HG03575 (cell line): ENCODE results near the gene ART5.

Source experiments
- ATAC-seq: cut with Tn5 transposase; IDR thresholded peaks from one replicate; pipeline ENCODE4 v1.9.1; 2021; ENCODE audit not compliant: unreplicated experiment, insufficient number of reproducible peaks, low FRiP score; ENCODE audit errors: extremely low read depth

ART5 gene, protein sequence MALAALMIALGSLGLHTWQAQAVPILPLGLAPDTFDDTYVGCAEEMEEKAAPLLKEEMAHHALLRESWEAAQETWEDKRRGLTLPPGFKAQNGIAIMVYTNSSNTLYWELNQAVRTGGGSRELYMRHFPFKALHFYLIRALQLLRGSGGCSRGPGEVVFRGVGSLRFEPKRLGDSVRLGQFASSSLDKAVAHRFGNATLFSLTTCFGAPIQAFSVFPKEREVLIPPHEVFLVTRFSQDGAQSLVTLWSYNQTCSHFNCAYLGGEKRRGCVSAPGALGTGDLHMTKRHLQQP

DNA sequence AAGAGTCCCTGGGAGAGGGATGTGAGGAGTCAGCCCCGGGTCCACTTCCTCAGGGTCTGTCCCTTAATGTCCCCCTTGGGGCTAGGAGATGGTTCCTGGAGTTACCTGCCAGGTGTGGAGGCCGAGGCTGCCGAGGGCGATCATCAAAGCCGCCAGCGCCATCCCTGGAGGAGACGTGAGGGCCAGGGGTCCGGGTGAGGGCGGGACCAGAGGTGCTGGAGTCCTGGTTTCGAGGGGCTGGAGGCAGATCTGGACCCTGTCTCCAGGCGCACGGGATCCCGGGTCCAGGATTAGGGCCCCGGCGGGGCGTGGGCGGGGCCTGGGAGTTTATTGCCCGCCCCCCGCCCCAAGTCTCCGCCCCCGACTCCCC lies at the start of gene ART5:
Gene ART5 (minus strand): TSS at position 292 of the 370 bp plus-strand sequence. CDS start 130 bp downstream, at position 162.
- no peak for ATAC-seq

DNA sequence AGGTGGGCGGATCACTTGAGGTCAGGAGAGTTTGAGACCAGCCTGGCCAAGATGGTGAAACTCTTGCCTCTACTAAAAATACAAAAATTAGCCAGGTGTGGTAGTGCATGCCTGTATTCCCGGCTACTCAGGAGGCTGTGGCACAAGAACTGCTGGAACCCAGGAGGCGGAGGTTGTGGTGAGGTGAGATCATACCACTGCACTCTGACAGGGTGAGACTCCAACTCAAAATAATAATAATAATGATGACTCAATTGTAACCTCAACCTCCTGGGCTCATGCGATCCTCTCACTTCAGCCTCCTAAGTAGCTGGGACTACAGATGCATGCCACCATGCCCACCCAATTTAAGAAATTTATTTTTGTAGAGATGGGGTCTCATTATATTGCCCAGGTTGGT lies 45.0 kb upstream of the ART5 start:
- ATAC-seq: no peak

DNA sequence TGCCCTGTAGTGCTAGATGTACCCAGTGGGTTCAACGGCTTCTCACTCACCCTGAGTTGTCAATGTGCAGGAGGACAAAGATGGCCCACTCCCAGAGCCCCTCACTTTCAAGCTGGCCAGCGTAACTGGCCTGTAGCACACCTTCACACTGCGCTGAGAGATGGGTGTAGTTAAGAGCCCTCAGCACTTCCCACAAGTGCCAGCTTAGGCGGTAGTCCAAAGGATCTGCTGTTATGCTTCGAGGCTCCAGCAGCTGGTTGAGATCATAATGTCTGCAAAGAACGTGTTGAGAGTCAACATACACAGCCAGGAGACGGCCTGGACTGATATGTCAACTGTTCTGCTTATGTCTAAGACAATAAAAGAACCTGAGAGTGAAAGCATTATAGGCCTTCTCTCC lies 44.1 kb upstream of the ART5 start:
- ATAC-seq: no peak

DNA sequence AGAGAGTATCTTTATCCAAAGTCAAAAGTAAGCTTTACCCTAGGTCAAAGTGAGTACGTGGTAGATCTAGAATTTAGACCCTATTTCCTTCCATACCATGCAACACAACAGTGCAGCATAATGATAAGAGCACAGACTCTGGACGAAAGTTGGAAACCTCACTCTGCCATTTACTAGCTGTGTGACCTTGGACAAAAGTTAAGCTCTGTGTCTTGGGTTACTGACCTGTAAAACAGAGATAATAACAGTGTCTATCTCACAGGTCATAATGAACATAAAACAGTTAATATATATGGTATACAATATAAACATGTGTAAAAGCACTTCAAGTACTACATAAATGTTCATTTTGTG lies 43.0 kb upstream of the ART5 start:
- ATAC-seq: no peak

DNA sequence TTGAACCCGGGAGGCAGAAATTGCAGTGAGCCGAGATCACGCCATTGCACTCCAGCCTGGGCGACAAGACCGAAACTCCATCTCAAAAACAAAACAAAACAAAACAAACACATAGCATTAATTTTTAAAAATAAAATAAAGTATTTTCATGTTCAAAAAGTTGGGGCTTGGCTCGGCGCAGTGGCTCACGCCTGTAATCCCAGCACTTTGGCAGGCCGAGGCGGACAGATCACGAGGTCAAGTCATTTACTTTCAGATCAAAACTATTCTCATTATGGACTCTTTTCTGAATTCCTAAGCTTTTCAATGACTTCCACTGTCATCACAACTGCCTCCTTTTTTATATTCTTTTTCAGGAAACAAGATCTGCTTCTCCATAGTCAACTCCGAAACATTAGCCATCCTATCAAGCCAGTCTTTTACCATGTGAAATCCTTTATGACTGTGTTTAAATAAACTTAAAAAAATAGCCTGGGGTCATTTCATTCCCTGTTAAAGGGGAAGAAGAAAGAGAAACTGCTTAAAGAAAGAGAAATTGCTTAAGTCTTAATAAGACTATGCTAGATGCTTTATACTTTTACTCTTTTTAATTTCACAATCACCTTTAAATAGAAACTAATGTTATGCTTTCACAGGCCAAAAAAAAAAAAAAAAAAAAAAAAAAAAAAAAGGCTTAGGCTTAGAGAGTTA lies 42.5 kb upstream of the ART5 start:
- ATAC-seq: no peak

DNA sequence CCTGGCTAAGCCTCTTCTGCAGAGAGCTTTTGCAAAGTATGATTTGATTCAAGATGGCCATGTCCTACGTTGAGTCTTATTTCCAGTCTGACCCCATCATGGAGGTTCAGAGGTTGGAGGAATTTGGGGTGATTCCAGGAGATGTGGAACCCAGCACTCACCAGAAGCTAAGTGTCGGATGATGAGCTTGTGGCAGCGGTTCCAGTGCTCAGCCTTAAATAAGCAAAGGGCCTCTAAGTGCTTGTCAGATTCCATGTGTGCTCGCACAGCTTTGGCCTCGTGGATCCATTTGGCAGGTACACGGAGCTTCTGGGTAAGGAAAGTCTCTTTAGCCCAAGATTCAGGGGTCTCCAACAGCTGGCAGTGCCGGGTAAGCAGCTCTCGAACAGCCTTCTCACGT lies 41.2 kb upstream of the ART5 start:
- ATAC-seq: no peak

DNA sequence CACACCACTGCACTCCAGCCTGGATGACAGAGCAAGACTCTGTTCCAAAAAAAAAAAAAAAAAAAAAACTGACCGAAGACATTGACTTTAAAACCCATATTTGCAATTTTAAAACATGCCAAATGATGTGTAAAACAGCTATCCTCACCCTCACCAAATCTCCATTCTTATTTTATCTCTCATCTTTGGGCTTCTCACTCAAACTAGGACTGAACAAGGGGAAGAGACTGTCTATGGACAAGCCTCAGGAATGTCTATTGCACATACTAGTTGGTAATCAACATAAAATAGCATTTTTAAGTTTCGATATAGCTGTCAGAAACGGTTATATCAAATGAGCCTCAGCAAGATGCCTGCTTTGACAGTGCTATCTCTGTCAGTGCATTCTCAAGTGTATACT lies 37.3 kb upstream of the ART5 start:
- ATAC-seq: no peak

DNA sequence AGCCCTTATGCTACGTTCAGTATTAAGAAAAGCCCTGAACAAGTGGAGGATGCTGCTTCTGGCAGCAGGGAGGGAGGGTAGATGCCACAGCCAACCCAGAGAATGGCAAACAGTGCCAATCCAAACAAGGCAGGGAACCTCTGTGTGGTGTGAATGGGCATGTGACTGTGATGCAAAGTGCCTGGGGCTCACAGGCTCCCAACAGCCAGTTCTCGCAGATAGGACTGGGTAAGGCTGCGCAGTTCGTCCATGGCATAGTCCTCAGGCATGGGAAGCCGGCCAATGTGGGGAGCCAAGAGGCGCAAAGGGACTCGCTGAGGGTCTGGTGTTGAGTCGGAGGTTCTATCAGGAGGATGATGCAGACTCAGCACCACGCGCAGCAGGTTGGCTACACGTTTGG lies 34.2 kb upstream of the ART5 start:
- ATAC-seq: no peak

DNA sequence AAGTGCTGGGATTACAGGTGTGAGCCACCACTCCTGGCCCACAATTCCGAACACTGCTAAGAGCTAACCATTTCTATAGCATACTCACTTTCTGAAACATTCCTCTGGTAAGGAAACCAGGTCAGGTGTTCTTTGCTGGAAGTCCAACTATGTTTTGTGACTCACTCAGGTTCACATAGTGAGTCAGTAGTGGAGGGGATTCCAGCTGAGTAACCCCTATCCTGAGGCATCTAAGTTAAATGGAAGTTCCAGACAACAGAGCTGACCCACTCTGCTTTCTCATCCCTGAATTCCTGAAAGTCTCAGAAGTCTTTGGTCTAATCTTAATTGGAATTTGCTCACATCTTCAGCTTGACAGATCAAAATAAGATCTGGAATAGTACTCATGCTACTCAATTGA lies 32.4 kb upstream of the ART5 start:
- no peak for ATAC-seq

DNA sequence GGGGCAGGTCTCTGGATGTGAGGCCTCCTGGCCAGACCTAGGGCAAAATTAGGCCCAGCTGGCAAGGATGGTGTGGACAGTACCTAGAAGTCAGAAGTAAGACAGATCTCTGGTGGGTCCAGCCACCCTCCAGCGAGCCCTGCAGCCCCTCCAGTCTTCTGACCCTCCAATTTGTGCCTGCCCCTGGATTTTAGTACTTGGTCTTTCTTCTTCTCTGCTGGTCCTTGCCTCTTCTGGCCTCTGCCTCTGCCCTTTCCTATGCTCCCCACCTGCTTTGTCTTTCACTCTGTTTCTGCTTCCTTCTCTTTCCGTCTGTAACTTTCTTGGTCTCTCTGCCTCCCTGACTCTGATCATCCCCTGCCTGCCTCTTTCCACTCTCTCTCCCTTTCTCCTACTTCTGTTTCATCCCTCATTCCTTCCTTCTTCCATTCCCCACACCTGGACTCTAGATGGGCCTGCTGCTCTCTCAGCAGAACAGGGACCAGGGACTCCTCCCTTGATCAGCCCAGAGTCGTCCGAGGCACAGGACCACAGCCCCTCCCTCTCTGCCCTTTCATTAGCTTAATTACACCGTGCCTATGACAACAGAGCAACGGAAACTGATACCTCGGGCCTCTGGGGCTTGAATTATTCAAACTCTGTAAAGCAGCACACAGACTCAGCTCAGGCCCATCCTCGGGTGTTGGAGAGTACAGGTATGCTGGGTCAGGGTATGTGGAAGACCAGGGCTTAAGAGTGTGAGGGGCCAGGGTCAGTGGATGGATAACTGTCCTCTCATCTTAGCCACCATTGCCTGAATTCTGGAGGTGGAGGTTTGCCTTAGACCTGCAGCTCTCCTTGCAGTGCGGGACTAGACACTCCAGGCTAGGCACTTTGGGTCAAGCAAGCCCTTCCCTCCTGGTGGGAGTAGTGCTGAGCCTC lies 29.8 kb upstream of the ART5 start, which contains the start of gene CHRNA10:
Gene CHRNA10 (minus strand): TSS at position 51 of the 921 bp plus-strand sequence. CDS start 72 bp downstream, outside the sequence.
- no peak for ATAC-seq

DNA sequence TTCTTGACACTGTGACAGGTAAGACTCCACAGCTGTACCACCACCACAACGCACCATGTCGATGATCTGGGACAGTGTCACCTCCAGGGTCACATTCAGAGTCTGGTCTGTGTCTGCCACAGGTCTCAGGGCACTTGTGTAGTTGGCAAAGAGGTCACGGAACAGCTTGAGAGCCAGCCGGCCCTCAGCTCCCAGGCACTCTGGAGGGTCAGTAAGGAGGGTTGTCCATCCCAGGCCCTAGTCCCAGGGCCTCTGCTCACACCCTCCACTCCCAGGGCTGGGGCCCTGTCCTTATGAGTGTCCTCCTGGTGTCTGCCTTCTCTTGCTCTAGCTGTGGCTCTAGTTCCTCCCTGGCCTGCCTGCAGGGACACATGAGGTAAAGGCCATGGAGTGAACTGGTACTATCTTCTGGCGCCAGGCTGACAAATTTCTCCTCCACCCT lies 28.0 kb upstream of the ART5 start:
- no peak for ATAC-seq

DNA sequence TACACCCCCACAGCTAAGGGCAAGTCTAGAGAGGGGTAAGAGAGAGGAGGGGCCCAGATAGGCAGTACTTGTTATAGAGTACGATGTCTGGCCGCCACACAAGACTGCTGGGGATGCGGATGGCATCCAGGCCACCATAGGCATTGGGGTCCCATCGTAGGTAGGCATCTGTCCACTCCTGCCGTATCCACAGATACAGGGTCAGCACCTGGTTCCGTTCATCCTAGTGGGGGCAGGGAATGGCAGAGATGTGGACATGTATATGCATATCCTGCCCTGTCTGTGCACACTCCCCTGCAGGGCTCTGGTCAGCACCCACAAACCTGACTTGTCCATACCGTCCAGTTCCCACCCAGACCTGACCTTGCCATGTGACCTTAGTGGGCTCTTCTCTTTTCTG lies 27.3 kb upstream of the ART5 start:
- ATAC-seq: no peak

DNA sequence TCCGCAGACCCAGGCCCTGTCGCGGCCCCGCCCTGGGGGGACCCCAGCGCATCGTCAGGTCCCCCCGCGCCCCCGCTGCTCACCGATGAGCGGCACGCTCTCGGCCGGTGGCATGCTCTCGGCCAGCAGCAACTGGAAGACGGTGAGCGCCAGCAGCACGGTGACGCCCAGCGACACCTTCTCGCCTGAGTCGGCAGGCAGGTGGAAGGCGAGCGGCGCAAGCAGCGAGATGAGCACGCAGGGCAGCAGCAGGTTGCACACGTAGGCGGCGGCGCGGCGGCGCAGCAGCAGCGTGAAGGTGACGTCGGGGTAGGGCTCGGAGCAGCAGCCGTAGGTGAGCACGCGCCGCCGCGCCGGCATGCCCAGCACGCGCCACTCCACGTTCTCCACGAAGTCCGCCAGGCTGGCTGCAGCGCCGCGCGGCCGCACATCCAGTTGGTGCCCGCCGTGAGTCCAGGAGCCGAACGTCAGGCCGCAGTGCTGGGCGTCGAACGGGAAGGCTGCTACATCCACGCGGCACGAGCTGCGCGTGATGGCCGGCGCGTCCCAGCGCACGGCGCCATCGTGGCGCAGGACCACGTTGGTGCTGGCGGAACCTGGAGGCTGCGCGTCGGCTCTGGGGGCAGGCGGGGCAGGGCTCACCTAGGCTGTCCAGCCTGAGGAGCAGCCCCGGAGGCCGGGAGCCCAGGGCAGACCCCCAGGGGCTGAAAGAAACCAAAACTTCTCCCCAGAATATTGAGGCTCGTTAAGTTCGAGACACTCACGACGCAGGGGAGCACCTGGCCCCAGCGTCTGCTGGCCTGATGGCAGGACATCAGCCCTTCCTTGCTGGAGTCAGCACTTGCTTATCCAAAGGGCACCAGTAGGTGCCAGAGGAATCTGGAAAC lies 25.6 kb upstream of the ART5 start:
- no peak for ATAC-seq

DNA sequence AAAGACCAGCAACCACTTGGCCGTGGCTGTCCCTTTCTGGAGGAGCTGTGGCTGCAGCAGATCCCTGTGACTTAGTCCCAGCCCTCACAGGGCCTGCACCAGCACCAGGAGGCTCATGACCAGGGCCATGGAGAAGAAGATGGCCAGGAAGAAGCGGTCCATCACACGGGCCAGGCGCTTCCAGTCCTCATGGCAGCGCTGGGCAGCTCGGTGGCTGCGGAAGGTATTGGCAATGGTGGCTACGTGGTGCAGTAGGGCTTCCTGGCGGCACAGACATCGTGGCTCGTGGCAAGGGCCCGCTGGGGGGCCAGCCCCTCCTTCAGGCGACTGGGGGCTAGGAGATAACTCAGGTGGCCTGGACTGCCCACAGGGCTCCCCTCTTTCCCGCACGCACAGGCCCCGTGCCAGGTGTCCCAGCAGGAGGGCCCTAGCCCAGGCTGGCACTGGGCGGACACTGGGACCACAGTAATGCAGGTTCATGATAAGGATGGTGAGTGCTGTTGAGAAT lies 24.3 kb upstream of the ART5 start:
- ATAC-seq: no peak

DNA sequence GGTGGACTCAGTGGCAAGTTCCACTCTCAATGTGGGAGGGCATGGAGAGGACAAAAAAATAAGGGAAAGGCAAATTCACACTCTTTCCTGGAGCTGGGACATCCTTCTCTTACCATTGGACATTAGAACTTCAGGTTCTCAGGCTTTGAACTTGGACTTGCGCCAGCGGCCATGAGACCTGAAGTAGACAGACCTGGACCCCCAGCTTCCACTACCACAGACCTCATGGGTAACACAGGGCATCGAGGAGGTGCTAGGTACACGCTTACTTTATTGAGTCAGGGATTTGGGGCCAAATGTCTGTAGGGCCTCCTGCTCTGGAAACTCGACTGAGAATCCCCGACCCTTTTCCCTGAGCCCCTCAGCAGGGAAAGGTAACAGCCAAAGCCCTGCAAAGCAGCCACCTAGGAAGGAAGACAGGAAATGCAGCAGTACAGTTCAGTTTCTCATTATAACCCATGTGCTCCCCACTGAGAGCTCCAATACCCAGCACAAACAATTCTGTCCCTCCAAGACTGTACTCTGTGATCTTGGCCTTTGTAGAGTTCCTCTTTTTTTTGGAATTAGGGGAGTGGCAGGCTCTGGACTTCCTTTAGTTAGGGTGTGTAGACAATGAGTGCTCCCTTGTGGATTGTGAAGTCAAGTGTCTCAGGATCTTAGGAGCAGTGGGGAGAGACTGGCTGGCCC lies 23.7 kb upstream of the ART5 start:
- ATAC-seq: no peak

DNA sequence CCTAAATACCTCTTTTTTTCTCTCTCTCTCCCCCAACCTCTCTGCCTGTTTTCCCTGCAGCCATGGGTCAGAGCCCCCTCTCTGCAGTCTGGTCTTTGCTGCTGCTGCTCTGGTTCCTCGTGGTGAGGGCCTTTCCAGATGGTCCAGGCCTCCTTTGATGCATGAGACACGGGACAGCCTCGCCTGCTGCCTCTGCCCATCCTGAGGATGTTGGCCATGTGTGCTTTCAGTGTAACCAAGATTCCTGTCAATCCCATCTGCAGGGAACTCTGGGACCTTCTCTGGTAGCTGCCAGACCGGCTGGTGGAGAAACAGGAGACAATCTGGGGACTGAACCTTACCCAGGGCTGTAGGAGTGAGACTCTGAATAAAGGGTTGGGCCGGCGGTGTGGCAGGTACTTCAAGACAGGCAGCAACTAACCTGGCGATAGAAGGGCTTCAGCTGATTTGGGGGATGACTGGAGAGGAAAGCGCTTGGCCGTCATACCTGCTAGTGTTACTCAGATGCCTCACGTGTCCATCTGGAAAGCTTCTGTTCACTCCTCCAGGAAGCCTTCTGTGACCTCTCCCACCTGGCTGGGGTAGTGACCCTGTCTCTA lies 22.3 kb upstream of the ART5 start:
- ATAC-seq: no peak

DNA sequence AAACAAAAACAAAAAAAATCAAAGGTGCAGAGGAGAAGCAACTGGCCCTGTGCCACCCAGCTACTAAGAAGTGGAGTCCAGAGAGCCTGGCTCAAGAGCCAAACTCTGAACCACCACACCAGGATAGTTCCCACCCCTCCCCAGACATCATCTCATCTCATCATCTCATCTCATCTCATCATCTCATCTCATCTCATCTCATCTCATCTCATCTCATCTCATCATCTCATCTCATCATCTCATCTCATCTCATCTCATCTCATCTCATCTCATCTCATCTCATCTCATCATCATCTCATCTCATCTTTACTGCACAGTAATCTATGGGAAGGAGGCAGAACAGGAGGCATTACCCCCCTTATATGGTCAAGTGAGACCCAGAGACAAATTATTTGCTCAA lies 21.1 kb upstream of the ART5 start:
- no peak for ATAC-seq

DNA sequence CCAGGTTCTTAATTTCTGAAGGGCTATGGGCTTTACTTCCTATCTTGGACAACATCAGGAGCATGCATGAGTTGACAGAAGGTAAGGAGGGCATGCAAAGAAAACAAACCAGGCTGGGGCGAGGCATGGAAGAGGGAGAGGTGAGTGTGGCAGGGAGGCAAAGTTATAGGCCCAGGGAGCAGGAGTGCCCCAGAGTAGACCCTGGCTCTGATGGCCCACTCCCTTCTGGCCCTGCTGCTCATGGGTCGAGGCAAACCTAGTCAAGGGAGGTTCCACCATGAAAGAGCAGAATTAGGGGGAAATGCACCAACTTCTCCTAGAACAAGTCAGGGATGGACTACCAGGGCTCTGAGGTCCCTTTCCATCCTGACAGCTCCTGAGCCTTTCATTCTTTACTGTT lies 19.2 kb upstream of the ART5 start:
- no peak for ATAC-seq
